Stimulated activated CD8-positive, alpha-beta memory T cell treated with anti-CD3 and anti-CD28 coated beads, Interleukin-12 subunit alpha, Interleukin-12 subunit beta, amount 100 ng/mL, for 1 hour (primary cell): ENCODE results near the gene KCNQ5.

ENCODE experiments used
- DNase-seq: peaks from one replicate; pipeline ENCODE4 v3.0.0-alpha.2; 2020; ENCODE audit warnings: low read depth

KCNQ5 gene

DNA sequence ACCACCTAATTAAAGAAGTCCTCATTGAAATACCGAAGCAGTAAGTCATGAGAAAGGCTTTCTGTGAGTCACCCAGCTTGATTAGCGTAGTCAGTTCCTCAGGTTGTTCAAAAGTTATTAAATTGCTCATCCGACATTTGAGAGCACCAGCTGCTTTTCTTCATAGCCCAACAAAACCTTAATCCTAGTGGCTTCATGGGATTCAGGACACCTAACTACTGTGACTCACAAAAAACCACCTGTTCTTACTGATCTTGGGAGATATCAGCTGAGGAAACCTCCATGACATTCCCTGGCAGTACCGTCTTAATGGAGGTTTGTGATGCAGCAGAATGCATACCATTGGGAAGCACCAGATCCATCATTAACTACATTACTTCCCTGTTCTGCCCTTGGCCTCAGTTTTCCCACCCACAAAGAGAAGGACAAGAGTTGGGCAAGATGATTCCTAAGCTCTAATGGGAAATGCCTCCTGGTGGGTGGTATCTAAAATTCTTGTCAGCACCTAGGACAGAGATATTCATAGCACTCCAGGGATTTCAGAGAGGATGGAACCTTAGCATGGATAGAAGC, 499.6 kb downstream of the KCNQ5 start:
- DNase-seq: no peak

DNA sequence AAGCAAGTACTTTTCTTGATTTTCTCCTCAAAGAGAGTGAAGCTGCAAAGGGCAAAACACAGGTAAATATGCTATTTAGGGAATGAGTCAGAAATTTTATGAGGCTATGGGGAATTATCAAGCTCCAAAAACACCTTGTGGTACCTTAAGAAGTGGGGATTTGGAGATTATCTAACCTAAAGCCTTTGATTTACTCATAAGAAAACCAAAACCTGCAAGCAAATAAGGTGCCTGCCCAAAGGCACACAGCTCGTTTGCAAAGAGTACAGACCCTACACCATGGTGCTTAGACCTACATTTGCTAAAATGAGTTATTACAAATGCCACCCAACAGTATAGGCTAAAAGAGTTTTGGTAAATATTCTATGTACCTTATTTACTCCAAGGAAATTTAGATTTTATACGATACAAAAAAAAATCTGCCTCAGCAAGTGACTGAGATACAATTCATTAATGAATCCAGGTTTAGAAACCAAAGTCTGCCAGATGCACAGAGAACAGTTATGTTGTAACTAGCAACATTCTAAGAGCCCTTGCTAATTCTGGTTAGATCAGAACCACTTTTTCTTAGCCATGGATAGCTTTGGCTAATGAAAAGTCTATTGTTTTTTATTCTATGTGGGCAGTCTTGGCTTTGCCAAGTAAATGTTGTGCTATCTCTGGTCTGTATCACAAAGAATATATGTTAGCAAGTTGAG, 501.9 kb downstream of the KCNQ5 start:
- DNase-seq: no peak

DNA sequence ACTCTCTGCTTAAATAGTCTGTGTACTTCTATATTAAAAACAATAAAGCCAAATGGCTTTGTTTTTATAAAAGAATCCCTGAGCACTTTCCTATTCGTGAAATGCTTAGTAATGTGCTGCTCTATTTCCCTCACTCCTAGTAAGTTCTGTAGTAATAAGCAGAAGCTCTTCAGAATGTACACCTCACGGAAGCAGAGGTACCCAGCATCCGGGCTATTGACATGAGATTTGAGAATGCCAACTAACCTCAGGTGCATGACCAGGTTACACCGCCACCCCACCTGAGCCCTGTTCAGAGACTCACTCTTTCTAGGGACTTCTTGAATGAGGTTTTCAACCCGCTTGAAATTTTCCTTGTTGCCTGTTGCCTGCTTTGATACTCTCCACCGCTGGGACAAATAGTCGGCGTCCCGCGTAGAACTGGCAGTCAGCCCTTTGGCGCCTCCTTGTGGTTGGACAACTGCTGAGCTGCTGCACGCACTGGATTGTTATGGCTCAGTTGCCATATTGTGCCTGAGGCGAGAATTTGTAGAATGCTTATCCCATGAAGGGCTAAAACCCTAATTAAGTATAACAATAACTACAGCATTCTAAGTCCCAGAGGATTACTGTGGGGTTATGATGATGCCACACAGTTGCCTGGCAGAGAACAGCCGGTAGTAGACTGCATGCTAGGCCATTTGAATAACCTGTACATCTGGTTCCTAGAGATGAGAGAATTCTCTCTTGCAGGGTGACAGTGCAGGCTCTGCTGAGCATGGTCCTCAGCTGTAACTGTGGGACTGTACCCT, 508.0 kb downstream of the KCNQ5 start:
- peak; percentile 55 for DNase-seq

DNA sequence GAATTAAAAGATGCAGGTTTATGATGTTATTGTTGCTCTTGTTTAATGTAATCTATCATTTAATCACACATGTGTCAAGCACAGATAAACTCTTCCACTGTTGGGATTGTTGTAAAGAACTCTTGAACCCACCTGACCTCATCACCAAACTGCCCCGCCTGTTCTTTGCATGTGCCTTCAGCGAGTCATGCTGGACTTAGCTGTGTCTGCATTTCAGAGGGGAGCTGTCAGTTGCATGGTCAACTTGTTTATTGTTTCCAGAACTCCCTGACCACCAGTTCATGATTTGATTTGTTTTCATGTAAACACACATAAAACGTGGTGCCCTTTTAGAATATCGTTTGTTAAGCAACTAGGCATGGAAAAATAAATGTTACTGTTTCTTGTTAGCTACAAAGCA, 509.8 kb downstream of the KCNQ5 start:
- no peak for DNase-seq

DNA sequence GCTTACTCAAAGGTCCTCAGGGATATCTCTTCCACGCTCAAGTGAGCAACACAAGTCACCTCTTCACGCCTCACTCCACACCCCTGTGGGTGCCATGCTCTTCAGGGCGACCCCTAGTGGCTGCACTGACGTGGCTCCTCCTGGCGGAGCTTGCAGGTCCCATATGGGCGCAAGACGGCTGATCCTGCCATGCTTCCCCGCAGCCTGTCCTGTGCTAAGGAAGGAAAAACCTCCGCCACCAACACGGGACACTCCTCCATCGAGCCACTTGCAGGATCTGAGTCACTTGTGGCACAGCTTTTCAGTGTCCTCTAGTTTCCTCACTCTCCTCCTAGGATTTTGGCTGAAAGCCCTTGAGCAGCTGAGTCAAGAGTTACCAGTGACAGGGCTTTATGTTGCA, 512.7 kb downstream of the KCNQ5 start:
- DNase-seq: no peak

DNA sequence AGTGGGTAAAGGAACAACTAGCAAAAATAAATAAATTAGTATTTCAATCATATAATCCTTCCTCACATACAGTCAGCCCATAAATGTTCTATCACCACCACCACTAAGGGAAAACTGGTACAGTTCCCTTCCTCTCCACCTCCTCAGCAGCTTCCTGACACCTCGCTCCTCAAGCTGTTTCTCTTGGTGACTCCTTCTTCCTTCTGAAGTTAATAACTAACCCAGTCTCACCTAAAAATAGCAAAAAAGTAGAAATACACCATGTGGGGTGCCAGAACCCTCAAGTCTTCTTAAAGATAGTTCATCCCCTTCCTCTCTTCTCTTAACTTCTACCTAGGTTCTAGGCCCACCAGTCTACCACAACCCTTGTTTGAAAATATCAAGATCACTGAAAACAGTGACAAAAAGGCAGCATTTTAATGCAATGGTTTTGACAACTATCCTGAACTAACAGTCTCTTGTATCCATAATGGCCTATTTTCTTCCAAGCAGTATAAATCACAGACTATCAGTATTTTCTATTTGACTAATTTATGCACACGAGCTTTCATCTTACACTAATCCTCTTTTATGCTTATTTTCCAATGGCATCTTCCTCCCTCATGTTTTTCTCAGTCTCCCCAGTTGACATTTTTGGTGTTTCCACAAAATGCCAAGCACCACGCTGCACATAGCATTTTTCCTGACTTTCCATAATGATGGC, 518.0 kb downstream of the KCNQ5 start:
- no peak for DNase-seq

DNA sequence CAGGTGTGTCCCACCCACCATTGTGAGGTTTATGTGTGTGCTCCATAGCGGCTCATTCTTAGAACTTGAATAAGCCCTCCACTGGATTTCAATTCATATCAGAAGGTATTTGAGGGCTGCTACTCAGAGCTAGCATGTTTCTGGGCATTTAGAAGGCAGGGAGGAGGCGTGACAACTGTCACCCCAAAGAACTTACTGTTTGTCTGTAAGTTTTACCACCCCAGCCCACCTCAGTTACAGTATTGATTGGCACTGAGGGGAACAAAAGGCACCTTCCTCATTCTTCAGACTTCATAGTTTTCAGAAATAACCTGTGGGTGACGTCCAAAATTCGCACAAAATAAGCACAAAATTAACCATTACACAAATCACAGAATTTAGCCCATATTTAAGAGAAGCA, 521.7 kb downstream of the KCNQ5 start:
- no peak for DNase-seq

DNA sequence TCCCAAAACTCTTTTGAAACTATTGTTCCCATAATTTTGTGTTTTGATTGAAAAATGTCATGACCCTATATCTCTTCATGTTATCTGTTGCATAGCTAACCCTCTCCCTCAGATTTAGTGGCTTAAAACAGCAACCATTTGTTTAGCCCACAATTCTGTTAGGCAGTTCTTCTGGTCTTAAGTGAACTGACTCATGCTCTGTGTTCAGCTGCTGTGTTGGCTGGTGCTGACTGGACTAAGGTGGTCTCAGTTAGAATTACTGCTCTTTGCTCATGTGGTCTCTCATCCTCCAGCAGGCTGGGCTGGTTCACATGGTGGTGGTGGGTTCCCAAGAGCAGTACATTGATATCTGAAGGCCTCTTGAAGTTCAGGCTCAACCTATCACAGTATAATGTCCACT, 522.7 kb downstream of the KCNQ5 start:
- no peak for DNase-seq

DNA sequence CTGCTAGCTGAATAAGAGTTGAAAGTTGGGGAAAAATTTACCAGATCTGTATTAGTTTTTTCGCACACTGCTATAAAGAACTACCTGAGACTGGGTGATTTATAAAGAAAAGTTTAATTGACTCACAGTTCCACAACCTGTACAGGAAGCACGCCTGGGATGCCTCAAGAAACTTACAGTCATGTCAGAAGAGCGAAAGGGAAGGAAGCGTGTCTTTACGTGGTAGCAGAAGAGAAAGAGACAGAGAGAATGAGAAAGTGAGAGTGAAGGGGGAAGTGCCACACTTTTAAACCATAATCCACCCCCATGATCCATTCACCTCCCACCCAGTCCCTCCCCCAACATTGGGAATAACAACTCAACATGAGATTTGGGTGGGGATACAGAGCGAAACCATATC, 523.8 kb downstream of the KCNQ5 start:
- no peak for DNase-seq

DNA sequence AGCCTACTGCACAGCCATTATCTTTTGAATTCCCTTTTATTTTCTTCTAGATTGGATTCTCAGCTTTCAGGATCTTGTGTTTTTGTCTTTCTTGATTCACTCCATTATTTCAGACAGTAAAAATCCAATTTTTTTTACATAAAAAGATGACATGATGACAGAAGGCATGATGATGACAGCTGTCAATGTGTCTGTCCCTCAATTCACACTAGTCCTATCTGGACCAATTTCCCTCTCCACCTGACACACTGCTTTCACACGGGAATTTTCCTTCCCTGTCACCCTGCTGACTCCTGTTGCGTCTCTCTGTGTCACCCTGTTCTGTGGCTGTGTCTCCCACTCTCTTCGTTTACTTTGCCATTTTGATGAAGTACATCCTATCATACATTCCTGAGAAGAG, 529.9 kb downstream of the KCNQ5 start:
- DNase-seq: no peak

DNA sequence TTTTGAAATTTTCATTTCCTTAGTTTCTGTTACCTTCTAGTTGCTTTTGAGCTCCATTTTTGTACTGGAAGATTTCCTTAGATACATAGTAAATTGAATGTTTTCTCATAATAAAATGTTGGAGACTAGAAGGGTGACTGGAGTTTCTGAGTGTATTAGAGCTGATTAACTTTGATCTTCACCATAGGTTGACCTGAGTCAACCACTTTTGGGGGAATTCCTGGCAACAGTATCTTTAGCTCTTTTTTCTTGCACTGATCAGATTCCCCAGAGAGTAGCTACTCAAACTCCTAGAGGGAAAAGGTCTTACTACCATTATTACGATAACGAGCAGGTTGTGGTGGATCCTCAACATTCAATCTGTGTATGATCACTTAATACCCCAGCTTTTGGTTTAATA, 530.7 kb downstream of the KCNQ5 start:
- no peak for DNase-seq

DNA sequence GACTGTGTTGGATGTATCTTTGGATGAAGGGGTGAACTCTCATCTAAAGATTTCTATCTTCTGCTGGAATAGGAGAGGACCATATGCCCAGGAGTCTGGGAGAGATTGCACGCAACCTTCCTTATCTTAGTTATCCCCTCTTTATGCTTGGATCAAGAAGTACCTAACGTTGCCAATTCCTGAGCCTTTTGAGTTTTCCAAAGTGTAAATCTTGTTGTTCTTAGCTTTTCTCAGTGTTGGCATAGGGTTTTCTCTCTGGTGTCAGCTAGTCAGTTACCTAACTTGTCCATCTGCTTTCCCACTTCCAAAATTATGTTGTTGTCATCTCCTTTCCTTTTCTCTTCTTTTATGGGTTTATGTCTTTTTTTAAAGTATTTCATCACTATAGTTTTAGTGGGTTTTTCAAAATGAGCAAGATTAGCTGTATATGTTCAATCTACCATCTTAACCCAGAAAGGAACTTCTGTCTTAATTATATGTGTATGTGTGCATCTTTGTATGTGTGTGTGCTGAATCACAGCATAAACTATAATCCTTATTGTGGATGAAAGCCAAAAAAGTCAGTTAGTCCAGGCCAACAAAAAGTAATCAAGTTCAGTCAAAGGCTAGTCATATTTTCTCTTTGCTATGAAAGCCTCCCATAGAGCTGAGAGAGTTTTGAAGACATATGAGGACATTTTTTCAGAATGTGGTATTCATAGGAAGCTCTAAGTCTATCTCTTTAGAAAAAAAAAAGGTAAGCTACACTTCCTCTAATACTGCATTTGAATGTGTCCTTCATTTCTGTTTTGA, 531.3 kb downstream of the KCNQ5 start:
- no peak for DNase-seq

DNA sequence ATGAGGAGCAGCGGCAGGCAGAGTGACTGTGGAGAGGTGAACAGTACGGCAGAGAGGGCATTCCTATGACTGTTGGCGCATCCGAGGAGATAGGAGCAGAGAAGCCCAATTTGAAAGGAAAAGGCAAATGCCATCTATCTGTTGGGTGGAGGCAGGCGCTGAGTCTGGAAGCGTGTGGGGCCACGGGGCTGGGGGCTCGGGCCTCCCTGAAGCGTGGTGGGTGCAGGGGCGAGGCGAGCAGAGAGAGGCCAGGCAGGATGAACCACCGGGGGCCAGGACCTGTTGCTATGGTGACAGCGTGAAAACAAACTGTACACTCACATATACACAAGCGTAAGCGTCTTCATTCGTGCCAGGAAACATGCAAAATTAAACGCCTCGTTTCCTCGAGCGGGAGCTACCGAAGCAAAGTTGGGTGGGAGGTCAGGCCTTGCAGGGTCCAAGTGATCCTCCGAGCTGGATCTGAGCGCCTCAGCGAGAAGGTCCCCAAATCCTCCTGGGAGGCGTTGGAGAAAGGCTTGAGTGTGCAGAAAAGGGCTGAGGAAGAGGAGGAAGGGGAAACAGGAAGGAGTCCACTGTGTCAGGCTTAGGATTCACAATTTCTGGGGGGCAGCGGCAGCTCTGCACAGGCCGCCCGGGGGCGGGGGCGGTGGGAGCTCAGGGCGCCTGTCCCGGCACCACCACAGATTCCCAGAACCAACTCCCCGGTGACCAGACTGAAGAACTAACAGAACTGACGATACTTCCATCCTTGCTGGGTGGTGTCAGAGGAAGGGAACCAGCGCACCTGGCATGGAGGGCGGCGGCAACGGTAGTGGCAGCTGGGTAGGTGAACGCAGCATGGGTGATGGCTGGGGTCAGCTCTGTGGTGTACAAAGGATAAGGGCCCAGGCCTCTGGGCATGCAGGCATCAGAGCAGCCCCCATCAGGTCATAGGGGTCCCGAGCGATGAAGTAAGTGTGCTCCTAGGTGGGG, 535.2 kb downstream of the KCNQ5 start:
- no peak for DNase-seq

DNA sequence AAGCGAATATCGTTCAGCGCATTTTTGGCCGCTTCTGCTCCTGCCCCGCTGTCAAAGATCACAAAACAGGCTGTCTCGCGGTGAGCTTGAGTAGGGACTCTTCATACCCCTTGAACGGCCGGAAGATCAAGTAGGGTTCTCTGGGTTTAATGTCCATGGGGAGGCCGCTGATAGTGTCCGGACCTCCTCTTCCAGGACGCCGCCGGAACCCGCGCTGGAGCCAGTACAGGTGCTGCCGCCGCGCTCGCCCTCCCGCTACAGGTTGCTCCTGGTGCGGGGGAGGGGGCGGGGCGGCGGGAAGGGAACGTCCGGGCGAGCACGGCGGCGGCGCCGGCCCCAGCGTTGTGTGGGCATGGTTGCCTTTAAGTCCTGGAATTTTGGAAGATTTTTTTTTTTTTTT, 536.0 kb downstream of the KCNQ5 start:
- no peak for DNase-seq

DNA sequence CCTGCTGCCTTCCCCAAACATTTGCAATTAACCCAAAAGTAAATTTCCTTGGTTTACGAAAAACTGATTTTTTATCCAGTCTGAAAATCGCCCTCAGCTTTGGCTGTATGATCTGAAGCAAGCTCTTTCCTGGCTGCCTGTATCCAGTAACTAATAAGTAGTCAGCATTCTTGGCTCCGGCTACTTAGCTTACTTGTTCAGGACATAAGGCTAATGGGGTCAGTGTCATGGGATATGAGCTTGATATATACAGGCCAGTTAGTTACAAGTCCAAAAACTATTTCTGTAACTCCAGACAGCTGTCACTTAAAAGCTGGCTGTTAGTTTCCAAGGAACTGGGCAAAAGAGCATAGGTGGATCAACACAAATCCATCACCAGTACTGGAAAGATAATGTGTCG, 547.2 kb downstream of the KCNQ5 start:
- DNase-seq: no peak

DNA sequence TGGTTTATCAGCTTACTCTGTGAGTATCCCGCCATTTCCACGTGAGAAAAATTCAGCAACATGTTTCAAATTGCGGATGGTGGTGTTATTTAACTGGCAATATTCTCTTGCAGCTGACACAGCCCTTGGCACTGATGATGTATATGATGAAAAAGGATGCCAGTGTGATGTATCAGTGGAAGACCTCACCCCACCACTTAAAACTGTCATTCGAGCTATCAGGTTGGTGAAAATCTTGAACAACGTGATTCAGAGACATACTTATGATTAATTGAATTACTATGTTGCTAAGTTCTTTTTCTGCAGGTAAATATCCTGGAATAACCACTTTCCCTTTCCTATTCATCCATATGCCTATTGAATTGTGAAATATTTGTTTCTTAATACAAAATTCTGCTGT, 547.8 kb downstream of the KCNQ5 start:
- no peak for DNase-seq

DNA sequence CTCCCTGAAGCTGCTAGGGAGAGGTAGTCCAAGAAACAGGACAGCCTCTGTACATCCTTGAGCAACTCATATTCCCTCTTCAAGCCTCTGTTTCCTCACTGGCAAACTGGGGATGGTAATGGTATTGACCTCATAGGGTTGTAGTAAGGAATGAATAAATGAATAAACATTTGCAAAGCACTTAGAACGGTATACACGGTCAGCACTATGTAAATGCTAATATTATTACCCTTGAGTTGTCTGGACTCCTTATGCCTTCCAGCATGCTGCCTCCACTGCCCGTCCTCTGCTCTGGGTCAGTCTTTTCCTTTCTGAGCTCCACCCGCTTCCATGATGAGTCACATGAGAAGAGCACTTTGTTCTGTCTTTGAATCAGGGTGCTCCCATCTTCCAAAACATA, 552.8 kb downstream of the KCNQ5 start:
- no peak for DNase-seq

DNA sequence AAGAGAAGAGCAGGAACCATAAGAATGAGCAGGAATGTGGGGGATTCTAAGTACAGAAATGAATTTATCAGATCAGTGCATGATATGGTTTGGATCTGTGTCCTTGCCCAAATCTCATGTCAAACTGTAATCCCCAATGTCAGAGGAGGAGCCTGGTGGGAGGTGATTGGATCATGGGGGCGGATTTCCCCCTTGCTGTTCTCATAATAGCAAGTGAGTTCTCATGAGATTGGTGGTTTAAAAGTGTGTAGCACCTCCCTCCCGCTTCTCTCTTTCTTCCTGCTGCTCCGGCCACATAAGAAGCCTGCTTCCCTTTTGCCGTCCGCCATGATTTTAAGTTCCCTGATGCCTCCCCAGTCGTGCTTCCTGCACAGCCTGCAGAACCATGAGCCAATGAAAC, 554.2 kb downstream of the KCNQ5 start:
- no peak for DNase-seq

DNA sequence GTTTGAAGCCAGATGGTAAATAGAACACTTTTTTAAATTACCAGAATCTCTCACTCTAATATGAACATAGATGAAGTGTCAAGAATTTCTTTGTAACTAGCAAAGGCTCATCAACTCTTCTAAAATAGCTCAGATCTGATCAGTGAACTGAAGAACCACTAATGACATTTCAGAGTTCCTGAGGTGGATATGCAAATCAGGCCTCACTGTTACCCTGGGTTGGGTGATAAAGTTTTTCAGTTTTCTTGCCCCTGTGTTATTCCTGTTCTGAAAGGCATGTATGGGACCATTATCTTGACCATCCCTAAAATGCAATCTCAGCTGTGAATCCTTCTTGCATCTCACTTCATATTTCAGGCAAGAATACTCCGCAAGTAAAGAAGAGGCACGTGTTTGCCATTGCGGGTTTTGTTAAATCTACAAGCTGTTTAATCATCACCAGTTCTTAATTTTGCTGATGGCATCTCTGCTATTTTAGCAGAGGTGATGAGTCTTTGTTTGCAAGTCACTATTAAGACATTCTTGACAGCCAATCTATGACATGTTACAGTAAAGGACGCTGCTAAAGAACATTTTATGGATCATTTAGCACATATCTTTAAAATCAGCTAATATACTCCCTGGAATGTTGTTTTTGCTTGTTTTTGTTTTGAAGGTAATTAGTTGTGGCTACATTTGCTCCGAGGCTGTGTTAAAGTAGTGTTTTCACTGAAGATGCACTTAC, 555.5 kb downstream of the KCNQ5 start:
- no peak for DNase-seq

DNA sequence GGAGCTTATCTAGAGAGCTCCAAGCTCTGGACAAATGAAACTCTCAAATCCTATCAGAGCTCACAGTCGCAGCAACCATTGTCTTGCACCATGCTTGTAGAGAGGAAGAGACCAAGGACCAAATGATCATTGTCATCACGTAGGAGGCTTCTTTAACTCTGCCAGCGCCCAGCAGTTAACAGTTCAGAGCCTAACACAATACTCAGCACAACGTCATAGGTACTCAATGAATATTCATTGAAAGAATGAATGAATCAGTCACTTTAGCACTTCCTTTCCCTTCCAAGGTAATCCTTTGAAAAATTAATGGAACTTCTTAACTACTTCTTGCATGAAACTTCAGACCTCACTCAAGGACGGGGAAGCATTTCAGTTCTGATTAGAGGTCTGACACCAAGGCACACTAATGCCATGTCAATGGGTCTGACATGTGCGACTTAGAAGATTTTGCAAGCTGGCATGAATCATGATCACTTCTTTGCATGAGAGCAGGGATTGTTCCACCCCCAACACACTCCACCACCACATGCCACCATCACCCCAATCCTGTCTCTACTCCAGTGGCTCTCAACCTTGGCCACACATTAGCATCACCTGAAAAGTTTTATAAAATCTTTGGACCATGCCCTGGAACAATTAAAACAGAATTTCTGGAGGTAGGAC, 558.3 kb downstream of the KCNQ5 start:
- DNase-seq: no peak
